NCI-H1417 treated with DMSO at 0.1 percent for 48 hours (cell line): ENCODE results near the gene CPNE8.

Experiments used
- DNase-seq: peaks from one replicate; lab custom pipeline; 2025; lab: John Stamatoyannopoulos, UW

The CPNE8 gene

GRCh38 chr12:38721611-38722252, 183.7 kb downstream of the CPNE8 start:
- DNase-seq, result no peak

- DNase-seq, result no peak
These were observed 184.7 kb downstream of the CPNE8 start for GRCh38 chr12:38720661-38721060.

DNA sequence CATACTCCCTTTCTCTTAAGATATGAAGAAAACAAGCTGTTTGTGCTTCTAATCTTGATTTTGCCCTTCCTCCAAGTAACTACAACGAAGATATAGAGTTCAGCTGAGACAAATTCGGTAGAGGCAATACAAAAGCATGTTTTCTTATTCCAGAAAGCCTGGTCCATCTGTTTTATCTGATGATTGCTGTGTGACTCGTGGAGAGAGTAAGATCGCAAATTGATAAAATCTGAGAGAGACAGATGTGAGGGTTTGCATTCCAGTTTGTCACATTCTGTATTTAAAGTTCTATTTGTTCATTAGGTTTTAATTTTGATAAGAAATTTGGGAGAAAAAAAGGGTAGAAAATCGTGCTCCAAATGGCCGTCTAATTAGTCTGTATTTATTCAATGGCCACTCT, 192.1 kb downstream of the CPNE8 start:
- no peak for DNase-seq

- DNase-seq, result no peak
These were observed 194.3 kb downstream of the CPNE8 start for GRCh38 chr12:38711054-38711453.

DNA sequence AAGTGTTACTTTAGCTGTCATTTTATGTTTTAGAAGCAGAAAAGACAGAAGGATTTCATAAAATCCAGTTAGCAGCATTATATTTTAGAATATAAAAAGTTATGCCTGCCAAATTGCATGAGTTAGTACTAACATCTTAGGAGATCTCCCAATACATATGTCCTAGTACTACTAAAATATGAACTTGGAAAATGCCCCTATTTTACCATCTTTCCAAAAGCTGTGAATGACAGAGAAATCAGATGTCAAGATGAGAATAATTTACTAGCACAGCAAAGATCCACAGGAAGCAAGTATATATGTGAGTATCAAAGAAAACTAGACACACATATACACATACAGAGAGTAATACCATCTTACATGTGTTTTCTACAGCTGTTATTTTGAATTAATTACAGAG, 196.9 kb downstream of the CPNE8 start:
- DNase-seq, result no peak

- DNase-seq, result no peak
These were observed 197.7 kb downstream of the CPNE8 start for GRCh38 chr12:38707648-38708047.

DNA sequence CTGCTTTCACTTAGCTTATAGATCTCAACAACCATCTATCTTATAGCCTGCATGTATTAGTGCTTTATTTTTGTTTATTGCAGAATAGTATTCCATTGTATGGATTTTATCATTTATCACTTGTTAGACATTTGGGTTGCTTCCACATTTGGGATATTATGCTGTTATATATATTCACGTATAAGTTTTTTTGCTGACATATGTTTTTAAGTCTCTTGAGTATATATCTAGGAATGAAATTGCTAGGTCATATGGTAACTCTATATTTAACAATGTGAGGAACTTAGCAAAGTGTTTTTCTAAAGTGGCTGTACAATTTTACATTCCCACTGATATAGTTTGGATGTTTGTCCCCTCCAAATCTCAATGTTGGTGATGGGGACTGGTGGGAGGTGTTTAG, 208.1 kb downstream of the CPNE8 start:
- no peak for DNase-seq

DNA sequence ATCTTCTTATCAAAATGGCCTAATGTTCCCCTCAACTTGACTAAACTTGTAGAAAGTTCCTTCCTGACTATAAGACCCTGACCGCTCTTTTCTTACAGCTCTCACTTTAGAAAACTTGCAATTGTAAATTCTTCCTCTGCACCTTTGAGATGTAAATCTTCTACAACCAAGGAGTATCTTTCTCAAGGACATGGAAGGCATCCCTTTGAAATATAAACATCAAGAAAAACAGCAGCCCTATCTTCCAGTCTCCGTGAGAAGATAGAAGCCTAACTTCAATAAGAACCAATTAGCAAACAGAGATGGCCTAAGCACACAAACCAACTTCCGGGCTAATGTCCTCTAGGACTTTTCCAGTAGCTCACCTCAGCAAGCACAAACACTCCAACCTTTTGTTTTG, 210.3 kb downstream of the CPNE8 start:
- no peak for DNase-seq

- DNase-seq, result no peak
These were observed 214.2 kb downstream of the CPNE8 start for GRCh38 chr12:38691164-38691563.

DNA sequence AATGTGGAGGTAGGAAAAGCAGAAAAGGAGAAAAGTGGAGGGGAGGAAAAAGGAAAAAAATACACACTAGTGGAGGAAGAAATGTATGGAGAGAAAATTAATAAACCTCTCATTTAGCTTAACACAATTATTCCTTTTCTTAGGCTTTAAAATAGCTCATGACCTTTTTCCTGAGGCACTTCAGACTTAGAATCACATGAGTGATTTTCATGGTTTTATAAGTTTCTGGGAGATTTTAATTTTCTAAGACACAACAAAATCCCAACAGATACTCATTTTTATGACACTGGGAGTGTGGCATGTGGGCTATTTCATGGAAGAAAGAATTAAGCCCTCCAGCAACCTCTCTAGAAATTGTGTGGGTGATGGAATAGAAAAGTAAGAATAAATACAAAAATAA, 214.7 kb downstream of the CPNE8 start:
- no peak for DNase-seq

GRCh38 chr12:38689704-38690103, 215.7 kb downstream of the CPNE8 start:
- no peak for DNase-seq

GRCh38 chr12:38689195-38689594, 216.2 kb downstream of the CPNE8 start:
- no peak for DNase-seq

DNA sequence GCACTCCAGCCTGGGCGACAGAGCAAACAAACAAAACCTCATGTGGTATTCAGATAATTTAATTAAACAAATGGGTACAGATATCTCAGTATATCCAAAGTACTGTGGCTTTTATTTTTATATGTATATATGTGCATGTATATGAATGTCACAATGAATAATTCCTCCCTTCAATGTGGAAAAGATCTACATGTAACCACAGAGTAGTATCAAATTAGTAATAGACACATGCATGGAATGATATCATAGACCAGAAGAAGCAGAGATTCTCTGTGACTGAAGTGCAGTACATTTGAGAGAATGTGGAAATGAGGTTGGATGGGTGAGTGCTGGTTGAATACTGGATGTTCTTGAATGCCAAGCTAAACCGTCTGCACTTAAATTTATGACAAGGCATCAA, 222.9 kb downstream of the CPNE8 start:
- no peak for DNase-seq

DNA sequence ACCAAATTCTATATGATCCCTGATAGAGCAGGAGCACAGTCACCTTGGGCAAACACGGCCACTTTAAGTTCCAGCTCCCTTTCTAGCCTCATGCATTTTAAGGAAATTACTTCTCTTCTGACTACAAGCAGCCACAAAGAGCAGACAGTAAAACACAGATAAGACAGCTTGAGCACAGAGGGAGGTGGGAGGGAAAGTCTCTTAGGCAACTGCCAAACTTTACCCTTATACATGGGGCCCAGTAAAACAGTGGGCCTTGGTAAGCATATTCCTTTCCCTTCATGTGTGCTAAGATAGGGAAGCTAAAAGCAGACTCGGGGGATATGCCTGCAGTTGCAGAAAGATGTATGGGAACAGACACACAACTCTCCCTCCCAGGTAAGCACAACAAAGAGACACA, 235.9 kb downstream of the CPNE8 start:
- no peak for DNase-seq

- DNase-seq, result no peak
These were observed 236.3 kb downstream of the CPNE8 start for GRCh38 chr12:38669081-38669480.

- no peak for DNase-seq
These were observed 239.0 kb downstream of the CPNE8 start for GRCh38 chr12:38666425-38666824.

- DNase-seq, result no peak
These were observed 240.6 kb downstream of the CPNE8 start for GRCh38 chr12:38664661-38665269.

DNA sequence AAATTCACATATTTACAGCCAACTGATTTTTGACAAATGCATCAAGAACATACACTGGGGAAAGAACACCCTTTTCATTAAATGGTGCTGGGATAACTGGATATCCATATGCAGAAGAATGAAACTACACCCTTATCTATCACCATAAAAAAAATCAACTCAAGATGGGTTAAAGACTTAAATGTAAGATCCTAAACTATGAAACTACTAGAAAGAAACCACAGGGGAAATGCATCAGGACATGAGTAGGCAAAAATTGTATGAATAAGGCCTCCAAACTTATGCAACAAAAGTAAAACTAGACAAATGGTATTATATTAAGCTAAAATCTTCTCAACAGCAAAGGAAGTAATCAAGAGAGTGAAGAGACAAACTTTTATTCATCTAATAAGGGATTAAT, 242.6 kb downstream of the CPNE8 start:
- no peak for DNase-seq

GRCh38 chr12:38653650-38654049, 251.7 kb downstream of the CPNE8 start:
- no peak for DNase-seq

- no peak for DNase-seq
These were observed 256.6 kb downstream of the CPNE8 start for GRCh38 chr12:38648813-38649212.

DNA sequence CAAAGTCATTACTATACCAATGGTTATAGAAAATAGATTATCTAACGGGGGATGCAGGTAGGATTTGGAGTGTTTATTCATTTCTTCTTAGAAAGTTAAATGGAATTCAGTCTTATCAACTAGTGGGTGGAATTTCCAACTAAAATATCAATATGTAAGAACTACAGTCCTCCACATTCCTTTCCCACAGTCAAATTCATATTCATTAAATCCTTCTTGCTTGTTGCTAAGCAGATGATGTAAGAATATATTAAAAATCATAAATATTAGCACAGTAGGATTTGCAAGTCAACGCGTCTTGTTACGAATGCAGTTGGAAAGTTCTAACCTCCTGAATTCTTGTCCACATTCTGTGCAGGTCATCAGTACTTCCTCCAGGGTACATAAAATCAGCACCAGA, 259.2 kb downstream of the CPNE8 start:
- no peak for DNase-seq

DNA sequence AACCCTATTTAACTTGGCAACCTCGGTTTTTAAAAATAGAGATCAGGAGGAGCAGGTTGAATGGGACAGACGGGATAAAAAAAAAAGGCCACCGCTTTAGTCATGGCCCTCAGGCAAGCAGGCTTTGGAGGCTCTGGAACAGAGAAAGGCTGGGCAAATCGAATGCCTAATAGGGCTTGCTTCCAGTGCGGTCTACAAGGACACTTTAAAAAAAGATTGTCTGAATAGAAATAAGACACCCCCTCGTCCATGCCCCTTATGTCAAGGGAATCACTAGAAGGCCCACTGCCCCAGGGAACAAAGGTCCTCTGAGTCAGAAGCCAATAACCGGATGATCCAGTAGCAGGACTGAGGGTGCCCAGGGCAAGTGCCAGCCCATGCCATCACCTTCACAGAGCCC, 265.8 kb downstream of the CPNE8 start:
- DNase-seq, result no peak

- DNase-seq, result no peak
These were observed 267.0 kb downstream of the CPNE8 start for GRCh38 chr12:38638401-38638800.

DNA sequence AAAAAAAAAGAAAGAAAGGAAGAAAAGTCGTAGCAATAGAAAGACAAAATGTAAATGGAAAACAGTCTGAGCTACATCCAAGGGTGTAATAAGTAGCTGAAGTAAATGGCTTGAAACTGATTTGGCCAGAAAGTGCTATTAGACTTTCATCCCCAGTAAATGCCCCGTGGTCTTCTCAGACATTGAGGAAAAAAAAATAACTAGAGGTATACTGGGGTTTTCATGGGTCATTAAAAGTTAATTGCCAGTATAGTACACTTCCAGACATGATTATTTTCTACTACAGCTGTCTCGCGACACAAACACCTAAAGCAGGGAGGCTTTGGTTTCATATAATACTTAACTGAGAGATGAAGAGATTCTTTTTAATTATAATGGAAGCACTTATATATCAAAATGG, 271.9 kb downstream of the CPNE8 start:
- DNase-seq, result no peak
